NT2/D1 (cell line): ENCODE measurements around the gene GNAO1.

Experiments used
- YY1 ChIP-seq: IDR thresholded peaks from 2 replicates; pipeline ENCODE4 v1.6.1; 2011; ENCODE audit not compliant: insufficient read length, insufficient read depth
- ZNF274 ChIP-seq: IDR thresholded peaks from 2 replicates; pipeline ENCODE4 v1.6.1; 2011; ENCODE audit warnings: mild to moderate bottlenecking, low read depth, low read length

DNA sequence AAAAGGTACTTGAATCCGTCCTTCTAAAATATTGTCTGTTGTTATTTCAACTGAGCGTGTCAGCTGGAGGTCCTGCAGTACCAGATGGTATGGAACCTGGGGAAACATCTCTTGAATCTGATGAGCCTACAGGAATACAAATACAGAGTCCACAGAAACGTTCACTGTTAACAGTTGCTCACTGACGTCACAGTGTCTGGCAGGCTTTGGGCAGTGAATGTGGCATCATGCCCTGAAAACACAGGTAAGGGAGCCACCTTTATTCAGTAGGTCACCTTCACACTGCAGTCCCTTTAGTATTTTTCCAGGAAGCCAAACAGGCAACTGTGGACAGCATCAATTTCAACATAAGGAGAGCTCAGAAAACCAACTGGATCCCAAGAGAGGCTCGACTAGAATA lies 177.9 kb downstream of the GNAO1 start:
- no peak for TF ChIP-seq YY1
- no peak for TF ChIP-seq ZNF274
